CD4-positive, alpha-beta T cell (primary cell): ENCODE measurements around the gene SLC13A3. TPM values are rescaled to one million over a fixed set of nuclear protein-coding genes. Genes with fewer than 3 reads are reported as not detected.

Experiments used
- ATAC-seq: fragments of 200-7000 bp; cut with Tn5 transposase; one replicate; pipeline ENCODE4 v1.10.0; 2022; ENCODE audit warnings: mild to moderate bottlenecking; ENCODE audit not compliant: poor library complexity
- CTCF ChIA-PET: fragments of 350-600 bp; sonication (Branson Sonifier 250); formaldehyde crosslinking; loops from one replicate; lab custom pipeline; 2021; ENCODE audit warnings: antibody characterized with exemption, inconsistent platforms; lab: Charles Lee
- POLR2A ChIA-PET: fragments of 350-600 bp; sonication (Branson Sonifier 250); formaldehyde crosslinking; loops from one replicate; lab custom pipeline; 2021; ENCODE audit warnings: antibody characterized with exemption, inconsistent platforms; lab: Charles Lee
- DNase-seq, 14 experiments: peaks; one replicate each; pipeline ENCODE4 v3.0.0-alpha.2; 2013 to 2020; ENCODE audit warnings: mixed read lengths in 2 of 14
- H3K27ac ChIP-seq, 2 donors: one replicate each; pipeline versions ENCODE4 v1.5.1 to v1.7.0; 2013; ENCODE audit warnings: low read length in 2 of 2, low read depth in 1 of 2, mild to moderate bottlenecking in 1 of 2
- H3K27me3 ChIP-seq, 2 experiments: 1 replicate in 1 of 2; 2 replicates in 1 of 2; pipeline versions ENCODE4 v1.6.1 to v1.7.0; 2013; ENCODE audit warnings: low read length in 2 of 2, control low read depth in 1 of 2, mild to moderate bottlenecking in 1 of 2, moderate library complexity in 1 of 2; ENCODE audit not compliant: insufficient read depth in 2 of 2, control insufficient read depth in 1 of 2
- H3K36me3 ChIP-seq: one replicate; pipeline ENCODE4 v1.6.1; 2013; ENCODE audit warnings: low read length, control low read depth; ENCODE audit not compliant: insufficient read depth
- H3K4me1 ChIP-seq: one replicate; pipeline ENCODE4 v1.6.1; 2013; ENCODE audit warnings: low read length, control low read depth; ENCODE audit not compliant: insufficient read depth
- H3K4me3 ChIP-seq: one replicate; pipeline ENCODE4 v1.5.1; 2013; ENCODE audit warnings: mild to moderate bottlenecking, low read length, moderate library complexity
- H3K9me3 ChIP-seq, 2 experiments: 1 replicate in 1 of 2; 2 replicates in 1 of 2; pipeline versions ENCODE4 v1.6.1 to v1.7.0; 2013; ENCODE audit warnings: low read length in 2 of 2, mild to moderate bottlenecking in 2 of 2, control low read depth in 1 of 2, moderate library complexity in 1 of 2; ENCODE audit not compliant: control insufficient read depth in 1 of 2, insufficient read depth in 1 of 2
- H3K27ac Mint-ChIP-seq: one replicate; pipeline ENCODE4 v1.8.0; 2020; ENCODE audit warnings: mixed read lengths
- H3K27me3 Mint-ChIP-seq: one replicate; pipeline ENCODE4 v1.8.0; 2021; ENCODE audit warnings: mixed read lengths
- H3K36me3 Mint-ChIP-seq: one replicate; pipeline ENCODE4 v1.8.0; 2021; ENCODE audit warnings: low read depth, mixed read lengths
- H3K4me1 Mint-ChIP-seq: one replicate; pipeline ENCODE4 v1.8.0; 2021; ENCODE audit warnings: low read depth, mixed read lengths
- H3K4me3 Mint-ChIP-seq: one replicate; pipeline ENCODE4 v1.8.0; 2020; ENCODE audit warnings: mild to moderate bottlenecking, mixed read lengths
- H3K9me3 Mint-ChIP-seq: one replicate; pipeline ENCODE4 v1.8.0; 2020; ENCODE audit warnings: mixed read lengths
- CTCF ChIP-seq: fragments of 200-600 bp; IDR thresholded peaks from one replicate; pipeline ENCODE4 v1.8.0; 2022; ENCODE audit warnings: antibody characterized with exemption, mild to moderate bottlenecking
- intact Hi-C, 2 experiments: fragments of 100-400 bp; cut with DNase I in 1 of 2; cut with micrococcal nuclease in 1 of 2; formaldehyde crosslinking; loops; one replicate each; pipeline versions ENCODE4 v1.15.1 to v1.9.0; 2023 to 2025; cut with DNase I, micrococcal nuclease
- total RNA-seq, 174 experiments: library from RNA in 2 of 174; stranded (reverse) in 2 of 174; gene quantifications; one replicate each; pipeline ENCODE4 v1.2.3 and lab custom pipeline; 2021 to 2026

Gene SLC13A3
- total RNA-seq, 2 experiments from 2014 or later, result 0.28 TPM; not detected in 1

DNA sequence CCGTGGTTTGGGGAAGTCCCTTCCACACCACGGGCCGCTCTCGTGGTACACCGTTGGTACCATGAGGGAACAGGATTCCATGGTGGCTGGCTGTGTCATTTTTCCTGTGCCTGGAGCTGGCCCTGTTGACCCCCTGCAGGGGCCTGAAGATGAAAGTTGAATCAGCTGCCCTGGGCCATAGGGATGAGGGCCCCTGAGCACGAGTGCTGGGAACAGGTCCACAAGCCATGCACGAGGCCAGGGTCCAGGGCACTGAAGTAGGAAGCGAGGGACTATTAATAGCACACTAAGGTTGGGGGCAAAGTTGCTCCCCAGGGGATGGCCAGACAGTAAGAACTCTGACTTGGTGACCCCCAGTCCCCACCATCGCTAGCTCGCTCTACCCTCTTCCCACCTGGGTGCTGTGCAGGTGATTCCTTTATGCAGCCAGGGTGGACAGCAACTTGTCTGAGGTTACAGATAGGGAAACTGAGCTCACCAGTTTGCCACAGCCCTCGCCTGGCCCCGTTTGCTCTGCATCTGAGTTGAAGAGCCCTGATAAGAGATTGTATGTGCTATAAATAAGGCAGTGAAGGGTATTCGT lies 46.6 kb downstream of the SLC13A3 start:
- intact Hi-C loops, result no loop called here
- H3K36me3 Mint-ChIP-seq, result no peaks in the 10 kb centered on the region
- Histone ChIP-seq H3K9me3 (no peaks in the 10 kb centered on the region), H3K27me3 (peaks cover 0 to 2% of the 10 kb centered on the region in 2 experiments), H3K36me3 (no peaks in the 10 kb centered on the region), H3K27ac (no peak overlapping the region), H3K4me3 (no peak overlapping the region), H3K4me1 (no peaks in the 10 kb centered on the region)
- no peak for DNase-seq
- H3K4me1 Mint-ChIP-seq, result no peaks in the 10 kb centered on the region
- no peak for TF ChIP-seq CTCF
- ChIA-PET POLR2A (no interaction called here), CTCF (no interaction called here)
- H3K27me3 Mint-ChIP-seq, result peaks cover 4% of the 10 kb centered on the region
- H3K27ac Mint-ChIP-seq, result no peak overlapping the region
- no peak for ATAC-seq
- no peaks in the 10 kb centered on the region for H3K9me3 Mint-ChIP-seq
- H3K4me3 Mint-ChIP-seq, result no peak overlapping the region

DNA sequence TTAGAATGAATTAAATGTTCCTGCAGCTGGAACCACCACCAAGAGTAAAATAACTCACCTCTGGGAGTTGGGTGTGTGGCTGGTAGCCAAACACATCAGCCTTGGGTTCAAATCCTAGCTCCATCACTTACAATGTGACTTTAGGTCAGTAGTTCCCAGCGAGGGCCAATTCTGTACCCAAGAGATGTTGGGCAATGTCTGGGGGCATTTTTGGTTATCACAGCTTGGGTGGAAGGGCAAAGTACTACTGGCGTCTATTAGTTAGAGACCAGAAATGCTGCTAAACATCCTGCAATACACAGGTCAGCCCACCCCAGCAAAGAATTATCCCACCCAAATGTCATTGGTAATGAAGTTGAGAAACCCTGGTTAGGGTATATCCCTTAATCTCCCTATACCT lies 48.8 kb downstream of the SLC13A3 start:
- H3K27ac ChIP-seq, result no peak overlapping the region
- peaks cover 0 to 2% of the 10 kb centered on the region in 2 experiments for H3K27me3 ChIP-seq
- Mint-ChIP-seq H3K36me3 (no peaks in the 10 kb centered on the region), H3K27me3 (peaks cover 9% of the 10 kb centered on the region), H3K27ac (no peak overlapping the region), H3K4me1 (no peaks in the 10 kb centered on the region), H3K9me3 (no peaks in the 10 kb centered on the region), H3K4me3 (no peak overlapping the region)
- H3K4me3 ChIP-seq, result no peak overlapping the region
- no peaks in the 10 kb centered on the region for H3K36me3 ChIP-seq
- no peak for DNase-seq
- POLR2A ChIA-PET, result no interaction called here
- no peaks in the 10 kb centered on the region for H3K9me3 ChIP-seq
- ATAC-seq, result no peak
- TF ChIP-seq CTCF, result no peak
- H3K4me1 ChIP-seq, result no peaks in the 10 kb centered on the region
- intact Hi-C loops, result no loop called here
- CTCF ChIA-PET, result no interaction called here

DNA sequence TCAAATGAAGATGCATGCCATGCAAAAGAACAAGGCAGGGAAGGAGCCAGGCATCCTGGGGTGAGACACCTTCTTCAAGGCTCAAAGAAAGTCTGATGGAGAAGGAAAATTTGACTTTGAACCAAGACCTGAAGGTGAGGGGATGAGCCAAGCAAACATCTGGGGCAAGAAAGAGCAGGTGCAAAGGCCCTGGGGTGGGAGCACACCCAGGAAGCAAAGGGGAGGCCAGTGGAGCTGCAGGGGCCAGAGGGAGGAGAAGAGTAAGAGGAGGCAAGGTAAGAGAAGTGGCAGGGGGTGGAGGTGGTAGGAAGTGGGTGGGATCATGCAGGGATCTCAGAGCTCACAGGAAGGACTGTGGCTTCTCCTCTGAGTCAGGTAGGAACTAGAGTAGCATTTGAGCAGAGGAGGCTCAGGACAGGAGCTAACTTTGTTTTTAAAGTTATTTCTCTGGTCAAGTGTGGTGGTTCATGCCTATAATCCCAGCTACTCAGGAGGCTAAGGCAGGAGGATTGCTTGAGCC lies 49.6 kb downstream of the SLC13A3 start:
- H3K27ac ChIP-seq, result no peak overlapping the region
- no peaks in the 10 kb centered on the region for H3K9me3 Mint-ChIP-seq
- H3K4me3 Mint-ChIP-seq, result no peak overlapping the region
- intact Hi-C loops, result no loop called here
- no peaks in the 10 kb centered on the region for H3K36me3 ChIP-seq
- peaks cover 0 to 1% of the 10 kb centered on the region in 2 experiments for H3K27me3 ChIP-seq
- H3K4me3 ChIP-seq, result no peak overlapping the region
- TF ChIP-seq CTCF, result no peak
- no peak overlapping the region for H3K27ac Mint-ChIP-seq
- H3K27me3 Mint-ChIP-seq, result peaks cover 9% of the 10 kb centered on the region
- H3K9me3 ChIP-seq, result no peaks in the 10 kb centered on the region
- H3K4me1 Mint-ChIP-seq, result no peaks in the 10 kb centered on the region
- no peaks in the 10 kb centered on the region for H3K4me1 ChIP-seq
- no peak for DNase-seq
- POLR2A ChIA-PET, result no interaction called here
- H3K36me3 Mint-ChIP-seq, result no peaks in the 10 kb centered on the region
- no peak for ATAC-seq
- CTCF ChIA-PET, result no interaction called here
